Neuronal stem cell (in vitro differentiated cells): ENCODE data around the gene CCL4L2.
"Not testable (repeated sequence)": the region's sequence is repeated elsewhere in the genome, so short reads cannot be mapped to it uniquely, and the experiment has no call there.

Experiments used
- DNase-seq: peaks from one replicate; pipeline ENCODE4 v3.0.0-alpha.2; 2013; ENCODE audit warnings: low spot score
- H2AFZ ChIP-seq: one replicate; pipeline ENCODE4 v1.6.1; 2013; ENCODE audit warnings: mild to moderate bottlenecking, low read length, inconsistent platforms
- H2AK5ac ChIP-seq: 2 replicates; pipeline ENCODE4 v1.6.1; 2013; ENCODE audit warnings: low read depth, mild to moderate bottlenecking, inconsistent platforms, low read length, moderate library complexity, mixed read lengths
- H2BK120ac ChIP-seq: 2 replicates; pipeline ENCODE4 v1.6.1; 2013; ENCODE audit warnings: low read depth, mild to moderate bottlenecking, inconsistent platforms, low read length, moderate library complexity, mixed read lengths
- H2BK12ac ChIP-seq: one replicate; pipeline ENCODE4 v1.6.1; 2013; ENCODE audit warnings: low read length, inconsistent platforms
- H2BK15ac ChIP-seq: 2 replicates; pipeline ENCODE4 v1.6.1; 2013; ENCODE audit warnings: mild to moderate bottlenecking, low read length, inconsistent platforms, mixed read lengths
- H2BK5ac ChIP-seq: one replicate; pipeline ENCODE4 v1.6.1; 2013; ENCODE audit warnings: inconsistent platforms, mild to moderate bottlenecking, low read length, moderate library complexity
- H3K14ac ChIP-seq: one replicate; pipeline ENCODE4 v1.6.1; 2013; ENCODE audit warnings: low read length, inconsistent platforms
- H3K18ac ChIP-seq: 2 replicates; pipeline ENCODE4 v1.6.1; 2013; ENCODE audit warnings: low read length, inconsistent platforms
- H3K23ac ChIP-seq: 2 replicates; pipeline ENCODE4 v1.6.1; 2013; ENCODE audit warnings: low read depth, mild to moderate bottlenecking, mixed read lengths, low read length, inconsistent platforms; ENCODE audit not compliant: poor library complexity
- H3K27ac ChIP-seq: replicated peaks from 3 replicates; pipeline ENCODE4 v1.5.1; 2013; ENCODE audit warnings: low read length, inconsistent platforms
- H3K27me3 ChIP-seq, 3 experiments: 2 replicates each; pipeline ENCODE4 v1.6.1; 2013; ENCODE audit warnings: low read length in 3 of 3, mild to moderate bottlenecking in 2 of 3, inconsistent platforms in 1 of 3, low read depth in 1 of 3, mixed read lengths in 1 of 3, moderate library complexity in 1 of 3; ENCODE audit not compliant: control insufficient read depth in 3 of 3, insufficient read depth in 3 of 3
- H3K36me3 ChIP-seq, 2 donors: replicated peaks in 1 of 2; 2 replicates each; pipeline ENCODE4 v1.6.1; 2013; ENCODE audit warnings: low read length in 2 of 2; ENCODE audit not compliant: control insufficient read depth in 2 of 2, insufficient read depth in 2 of 2
- H3K4ac ChIP-seq: 2 replicates; pipeline ENCODE4 v1.6.1; 2013; ENCODE audit warnings: inconsistent platforms, mild to moderate bottlenecking, low read length, moderate library complexity
- H3K4me1 ChIP-seq, 2 donors: 1 replicate in 1 of 2; 2 replicates in 1 of 2; pipeline ENCODE4 v1.6.1; 2013; ENCODE audit warnings: low read length in 2 of 2, low read depth in 1 of 2; ENCODE audit not compliant: control insufficient read depth in 2 of 2, insufficient read depth in 1 of 2
- H3K4me2 ChIP-seq: one replicate; pipeline ENCODE4 v1.6.1; 2013; ENCODE audit warnings: mild to moderate bottlenecking, low read length, inconsistent platforms; ENCODE audit not compliant: insufficient read depth, poor library complexity, severe bottlenecking
- H3K4me3 ChIP-seq, 2 donors: 2 replicates each; pipeline ENCODE4 v1.5.1; 2013; ENCODE audit warnings: low read length in 2 of 2, mild to moderate bottlenecking in 2 of 2, inconsistent platforms in 1 of 2, moderate library complexity in 1 of 2
- H3K79me1 ChIP-seq: one replicate; pipeline ENCODE4 v1.6.1; 2013; ENCODE audit warnings: low read depth, mild to moderate bottlenecking, inconsistent platforms, low read length, moderate library complexity
- H3K9ac ChIP-seq: one replicate; pipeline ENCODE4 v1.6.1; 2013; ENCODE audit warnings: mild to moderate bottlenecking, low read depth, low read length, inconsistent platforms; ENCODE audit not compliant: poor library complexity
- H3K9me3 ChIP-seq, 2 donors: replicated peaks in 1 of 2; 2 replicates each; pipeline versions ENCODE3 to v1.6.1; 2013; ENCODE audit warnings: low read length in 2 of 2, mild to moderate bottlenecking in 2 of 2, inconsistent platforms in 1 of 2, low read depth in 1 of 2, mixed read lengths in 1 of 2, moderate library complexity in 1 of 2; ENCODE audit not compliant: control insufficient read depth in 2 of 2, insufficient read depth in 1 of 2
- H4K8ac ChIP-seq: one replicate; pipeline ENCODE4 v1.6.1; 2013; ENCODE audit warnings: low read depth, mild to moderate bottlenecking, inconsistent platforms, low read length, moderate library complexity
- H4K91ac ChIP-seq: one replicate; pipeline ENCODE4 v1.6.1; 2013; ENCODE audit warnings: low read length, low read depth, mild to moderate bottlenecking, inconsistent platforms; ENCODE audit not compliant: poor library complexity
- WGBS, 2 donors: extraction: QIAGEN DNeasy Blood & Tissue Kit; methylation state at CpG; one replicate each; pipeline ENCODE4 v1.1.7; 2013; ENCODE audit warnings: missing lambda C conversion rate in 2 of 2, mixed read lengths in 1 of 2; ENCODE audit not compliant: insufficient read length in 2 of 2, insufficient replicate concordance in 1 of 2; ENCODE audit errors: extremely low coverage in 2 of 2; 5-methylcytosine and 5-hydroxymethylcytosine counted together

Gene CCL4L2

DNA sequence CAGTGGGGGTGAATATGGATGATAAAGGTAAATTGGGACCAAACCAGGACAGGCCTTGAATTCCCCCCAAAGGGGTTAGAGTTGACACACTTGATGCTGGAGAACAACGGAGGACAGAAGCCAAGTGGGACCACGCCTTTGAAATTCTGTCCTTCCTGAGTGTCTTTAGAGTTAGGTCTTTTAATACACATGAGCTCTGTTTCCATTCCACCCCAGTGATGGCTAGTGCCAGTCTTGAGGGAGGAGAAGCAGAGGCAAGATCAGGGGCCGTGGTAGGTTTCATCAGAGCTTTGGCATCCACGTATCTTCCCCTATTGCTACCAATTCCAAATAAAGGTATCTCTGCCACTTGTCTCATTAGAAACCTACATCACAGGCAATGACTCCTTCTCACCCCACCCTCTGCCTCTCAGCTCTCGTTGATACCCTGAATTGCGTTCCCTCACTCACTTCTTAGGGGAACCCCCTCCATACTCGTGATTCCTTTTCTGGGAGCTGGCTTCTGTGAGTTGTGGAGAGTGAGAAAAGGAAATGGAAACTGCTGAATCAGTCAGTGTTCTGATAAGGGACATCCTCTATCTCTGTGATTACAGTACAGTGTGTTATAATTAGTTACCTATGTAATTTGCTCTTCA is 11.9 kb upstream of the CCL4L2 start:
- Histone ChIP-seq H3K4me2 (no peak overlapping the region), H3K14ac (no peak overlapping the region), H3K18ac (no peak overlapping the region), H2BK12ac (no peak overlapping the region), H3K4me3 (no peak overlapping the region), H2AK5ac (no peak overlapping the region), H2BK15ac (no peak overlapping the region), H2BK120ac (no peak overlapping the region), H3K4ac (no peak overlapping the region), H3K36me3 (no peaks in the 10 kb centered on the region), H3K27ac (no peak overlapping the region), H3K27me3 (peaks cover 0 to 17% (median 1%) of the 10 kb centered on the region in 3 experiments), H2BK5ac (no peak overlapping the region), H3K23ac (no peak overlapping the region), H3K9me3 (no peaks in the 10 kb centered on the region), H3K9ac (no peak overlapping the region), H3K4me1 (peaks cover 0 to 11% of the 10 kb centered on the region in 2 donors), H4K91ac (no peak overlapping the region), H2AFZ (no peak overlapping the region), H3K79me1 (no peaks in the 10 kb centered on the region), H4K8ac (no peak overlapping the region)
- WGBS, 2 donors, result no CpG with 5 or more reads among the region's 7 CpGs
- no peak for DNase-seq

- peak overlapping the region; percentile 65 for H2BK12ac ChIP-seq
- not testable (repeated sequence) for H2BK120ac ChIP-seq, H2BK15ac ChIP-seq, DNase-seq, H3K4ac ChIP-seq, H2BK5ac ChIP-seq, H3K14ac ChIP-seq, H3K27me3 ChIP-seq, H3K27ac ChIP-seq, H3K9me3 ChIP-seq, H3K9ac ChIP-seq, H3K4me3 ChIP-seq, H3K4me2 ChIP-seq, H3K23ac ChIP-seq, H3K36me3 ChIP-seq, H2AK5ac ChIP-seq, H3K4me1 ChIP-seq, H4K8ac ChIP-seq, H3K18ac ChIP-seq, H4K91ac ChIP-seq, H3K79me1 ChIP-seq, H2AFZ ChIP-seq
- no CpG with 5 or more reads among the region's 4 CpGs for WGBS, 2 donors
These were observed 9.8 kb upstream of the CCL4L2 start for GRCh38 chr17:36201102-36201501.

GRCh38 chr17:36201506-36201905 is 9.4 kb upstream of the CCL4L2 start:
- not testable (repeated sequence) for H3K27ac ChIP-seq, H4K91ac ChIP-seq, H3K9me3 ChIP-seq, H3K27me3 ChIP-seq, H2BK5ac ChIP-seq, H3K9ac ChIP-seq, H2BK120ac ChIP-seq, H2BK15ac ChIP-seq, H3K4ac ChIP-seq, H3K36me3 ChIP-seq, DNase-seq, H3K4me3 ChIP-seq, H3K4me2 ChIP-seq, H4K8ac ChIP-seq, H2AK5ac ChIP-seq, H3K4me1 ChIP-seq, H3K23ac ChIP-seq, H2AFZ ChIP-seq, H3K79me1 ChIP-seq
- peak overlapping the region; percentile 65 for H2BK12ac ChIP-seq
- WGBS, 2 donors, result no CpG with 5 or more reads among the region's 8 CpGs
- peak overlapping the region; percentile 76 for H3K18ac ChIP-seq
- H3K14ac ChIP-seq, result peak overlapping the region; percentile 73

- Histone ChIP-seq H3K18ac (no peak overlapping the region), H3K4me3 (no peak overlapping the region), H3K4me2 (no peak overlapping the region), H3K14ac (no peak overlapping the region), H3K27me3 (peaks cover 0 to 1% (median 0%) of the 10 kb centered on the region in 3 experiments), H3K79me1 (no peaks in the 10 kb centered on the region), H3K36me3 (no peaks in the 10 kb centered on the region), H3K23ac (no peak overlapping the region), H3K4me1 (peaks cover 0 to 9% of the 10 kb centered on the region in 2 donors), H3K9ac (no peak overlapping the region), H2BK120ac (no peak overlapping the region), H3K9me3 (no peaks in the 10 kb centered on the region), H4K91ac (no peak overlapping the region), H2AFZ (no peak overlapping the region), H3K27ac (no peak overlapping the region), H4K8ac (no peak overlapping the region), H2BK15ac (no peak overlapping the region), H2AK5ac (no peak overlapping the region), H2BK12ac (no peak overlapping the region), H2BK5ac (no peak overlapping the region), H3K4ac (no peak overlapping the region)
- no peak for DNase-seq
- no CpG with 5 or more reads among the region's 3 CpGs for WGBS, 2 donors
These were observed 7.5 kb upstream of the CCL4L2 start for GRCh38 chr17:36203335-36203734.
